GM19023 (cell line): ENCODE results near the gene MT1H.

Source experiments
- ATAC-seq: cut with Tn5 transposase; IDR thresholded peaks from one replicate; pipeline ENCODE4 v1.9.1; 2021; ENCODE audit warnings: mild to moderate bottlenecking, moderate library complexity; ENCODE audit not compliant: unreplicated experiment

The MT1H gene

DNA sequence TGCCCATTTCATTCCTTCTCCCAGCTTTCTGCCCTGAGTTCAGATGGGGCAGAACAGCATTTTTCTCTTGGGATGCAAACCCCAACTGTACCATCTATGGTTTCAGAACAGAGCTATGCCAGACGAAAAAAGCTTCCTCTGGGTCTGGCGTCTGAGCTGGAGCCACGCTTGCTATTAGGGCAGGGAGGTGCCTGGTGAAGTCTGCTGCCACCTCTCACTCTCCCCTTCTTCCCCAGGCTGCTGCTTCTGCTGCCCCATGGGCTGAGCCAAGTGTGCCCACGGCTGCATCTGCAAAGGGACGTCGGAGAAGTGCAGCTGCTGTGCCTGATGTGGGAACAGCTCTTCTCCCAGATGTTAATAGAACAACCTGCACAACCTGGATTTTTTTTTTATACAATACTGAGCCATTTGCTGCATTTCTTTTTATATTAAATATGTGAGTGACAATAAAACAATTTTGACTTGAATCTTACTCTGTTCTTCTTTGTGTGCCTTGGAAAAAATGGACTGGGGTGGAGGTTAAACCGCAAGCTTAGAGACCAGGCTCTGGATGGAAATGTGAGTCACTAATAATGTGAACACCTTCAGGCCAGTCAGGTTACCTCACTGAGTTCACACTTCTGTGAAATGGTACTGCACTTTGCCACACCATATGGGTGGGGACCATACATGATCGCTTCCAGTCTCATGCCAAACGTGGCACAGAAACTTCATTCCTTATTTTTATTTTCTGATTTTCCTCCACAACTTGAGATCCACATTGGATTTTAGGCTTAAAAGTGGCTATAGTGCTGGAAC, 32.8 kb upstream of the MT1H start:
- no peak for ATAC-seq

- ATAC-seq = no peak
Observed at GRCh38 chr16:56637814-56638750, 31.5 kb upstream of the MT1H start, which contains the start of gene MT1A. Gene MT1A, plus strand, starts transcription at chr16:56638666. Its CDS starts 73 bp downstream, at chr16:56638739.

- ATAC-seq = no peak
Observed at GRCh38 chr16:56639045-56639444, 30.6 kb upstream of the MT1H start.

GRCh38 chr16:56640076-56640475, 29.5 kb upstream of the MT1H start:
- ATAC-seq = no peak

DNA sequence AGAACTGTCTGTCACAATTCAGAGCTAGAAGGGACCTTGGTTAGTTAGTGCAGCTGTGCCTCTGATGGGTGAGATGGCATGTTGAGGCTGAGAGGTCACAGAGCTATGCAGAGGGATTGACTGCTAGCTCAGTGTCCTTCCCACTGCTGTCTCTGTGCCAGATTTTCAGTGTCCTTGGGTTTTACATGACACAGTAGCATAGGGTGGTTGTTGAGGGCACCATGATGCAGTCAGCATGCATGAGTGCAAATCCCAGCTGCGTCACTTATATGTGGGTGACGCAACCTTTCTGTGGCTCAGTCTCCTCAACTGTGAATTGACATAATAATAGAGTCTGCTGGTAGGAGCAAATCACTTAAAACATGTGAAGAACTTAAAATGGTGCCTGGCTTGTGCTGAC, 28.4 kb upstream of the MT1H start:
- no peak for ATAC-seq

- ATAC-seq = peak; percentile 64
Observed at GRCh38 chr16:56643080-56643778, 26.4 kb upstream of the MT1H start.

DNA sequence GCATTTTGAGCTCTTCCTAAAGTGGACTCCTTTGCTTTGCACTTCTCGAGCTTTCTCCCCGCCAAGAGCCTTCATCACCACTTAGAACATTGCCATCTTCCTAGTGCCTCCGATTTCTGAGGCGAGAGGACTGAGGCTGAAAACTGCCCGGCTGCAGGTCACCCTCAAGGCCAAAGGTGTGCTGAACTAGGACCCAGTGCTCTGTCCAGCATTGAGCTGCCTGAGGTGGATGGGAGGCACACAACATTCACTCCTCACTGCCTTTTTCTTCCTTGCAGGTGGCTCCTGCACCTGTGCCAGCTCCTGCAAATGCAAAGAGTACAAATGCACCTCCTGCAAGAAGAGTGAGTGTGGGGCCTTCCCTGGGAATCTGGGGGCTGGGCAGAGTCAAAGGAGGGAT, 25.8 kb upstream of the MT1H start:
- ATAC-seq = no peak

- no peak for ATAC-seq
Observed at GRCh38 chr16:56645311-56645710, 24.3 kb upstream of the MT1H start.

DNA sequence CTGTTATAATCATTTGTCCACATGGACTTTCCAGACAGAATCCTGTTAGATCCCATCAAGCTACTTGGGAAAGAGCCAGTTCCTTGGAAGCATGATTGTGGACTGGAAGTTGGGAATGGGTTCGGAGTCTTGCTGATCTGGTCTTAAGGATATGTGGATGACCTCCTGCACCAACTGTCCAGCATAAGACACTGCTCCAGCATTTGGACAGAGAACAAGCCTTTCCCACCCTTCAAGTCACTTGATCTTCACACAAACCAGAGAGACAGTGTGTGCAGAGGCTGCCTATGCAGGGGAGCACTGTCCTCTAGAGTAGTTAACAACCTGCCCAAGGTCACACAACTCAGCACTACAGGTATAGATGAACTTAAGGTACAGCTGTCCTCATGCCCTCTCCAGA, 23.8 kb upstream of the MT1H start:
- no peak for ATAC-seq

DNA sequence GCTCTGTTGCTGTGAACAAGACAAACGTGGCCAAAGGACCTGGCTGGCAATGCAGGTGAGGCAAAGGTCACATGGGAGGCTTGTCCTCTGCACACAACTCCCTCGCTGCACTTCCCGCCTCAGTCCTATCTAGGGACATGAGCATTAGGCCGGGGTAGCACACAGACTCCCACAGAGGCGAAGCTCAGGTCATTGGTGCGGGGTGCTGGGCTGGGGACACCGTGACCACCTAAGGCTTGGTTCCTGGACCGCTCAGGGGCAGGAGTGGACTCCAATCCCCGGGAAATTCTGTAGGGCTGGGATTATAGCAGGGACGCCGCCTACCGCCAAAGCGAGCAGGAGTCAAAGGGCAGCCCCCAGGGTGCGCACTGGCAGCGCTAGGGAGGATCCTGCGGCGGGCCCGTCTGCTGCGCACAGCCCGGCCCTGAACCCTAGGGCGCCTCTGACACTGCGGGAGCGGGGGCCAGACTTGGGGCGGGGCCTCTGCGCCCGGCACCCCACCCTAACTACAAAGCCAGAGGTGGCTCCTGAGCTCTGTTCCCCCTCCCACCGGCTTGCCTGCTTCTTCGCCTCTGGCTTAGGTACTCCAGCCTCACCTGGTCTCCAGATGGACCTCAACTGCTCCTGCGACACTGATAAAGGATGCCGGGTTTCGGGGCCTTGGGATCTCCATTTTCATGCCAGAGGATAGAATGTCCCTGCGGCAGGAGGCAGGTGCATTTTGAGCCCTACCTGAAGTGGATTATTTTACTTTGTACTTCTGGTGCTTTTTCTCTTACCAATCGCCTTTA, 21.8 kb upstream of the MT1H start:
- ATAC-seq = no peak

GRCh38 chr16:56649271-56649670, 20.3 kb upstream of the MT1H start:
- no peak for ATAC-seq

DNA sequence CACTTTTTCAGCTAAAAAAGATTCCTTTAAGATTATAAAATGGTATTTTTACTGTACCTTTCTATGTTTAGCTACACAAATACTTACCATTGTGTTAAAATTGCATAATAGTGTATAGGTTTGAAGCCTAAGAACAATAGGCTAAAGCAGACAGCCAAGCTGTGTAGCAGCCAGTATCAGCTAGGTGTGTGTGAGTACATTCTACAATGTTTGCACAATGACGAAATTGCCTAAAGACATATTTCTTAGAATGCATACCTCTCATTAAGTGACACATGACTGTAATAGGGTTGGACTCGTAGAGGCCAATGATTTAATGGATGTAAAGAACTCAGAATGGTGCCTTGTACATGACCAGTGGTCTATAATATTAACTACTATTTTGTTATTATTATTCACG, 19.8 kb upstream of the MT1H start:
- ATAC-seq = no peak

DNA sequence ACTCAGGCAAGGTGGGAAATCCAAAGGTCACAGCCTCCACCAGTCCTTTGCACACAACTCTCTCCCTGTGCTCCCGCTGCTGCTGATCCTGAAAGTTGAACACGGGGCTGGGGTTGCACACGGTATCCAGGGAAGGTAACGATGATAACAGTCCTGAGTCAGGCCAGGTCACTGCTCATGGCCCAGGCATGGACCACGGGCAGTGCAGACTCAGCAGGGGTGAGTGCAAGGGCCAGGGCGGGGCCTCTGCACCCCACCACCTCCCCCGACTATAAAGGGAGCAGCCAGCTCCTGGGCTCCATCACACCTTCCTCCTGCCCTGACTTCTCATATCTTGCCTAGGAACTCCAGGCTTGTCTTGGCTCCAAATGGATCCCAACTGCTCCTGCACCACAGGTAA, 18.0 kb upstream of the MT1H start, which contains the start of gene MT1B:
Gene MT1B (plus strand): TSS at position 301 of the 400 bp plus-strand sequence. CDS start 68 bp downstream, at position 369.
- no peak for ATAC-seq

DNA sequence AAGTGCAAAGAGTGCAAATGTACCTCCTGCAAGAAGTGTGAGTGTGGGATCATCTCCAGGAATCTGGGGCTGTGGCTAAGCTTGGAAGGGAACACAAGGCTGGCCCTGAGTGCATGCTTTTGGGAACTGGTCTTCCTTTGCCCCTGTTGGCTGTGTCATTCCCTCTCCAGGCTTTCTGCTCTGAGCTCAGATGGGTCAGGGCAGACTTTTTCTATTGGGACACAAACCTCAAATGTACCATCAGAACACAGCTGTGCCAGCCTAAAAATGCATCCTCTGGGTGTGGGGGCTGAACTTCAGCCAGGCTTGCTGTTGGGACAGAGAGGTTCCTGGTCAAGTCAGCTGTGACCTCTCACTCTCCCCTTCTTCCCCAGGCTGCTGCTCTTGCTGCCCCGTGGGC, 17.0 kb upstream of the MT1H start:
- no peak for ATAC-seq

DNA sequence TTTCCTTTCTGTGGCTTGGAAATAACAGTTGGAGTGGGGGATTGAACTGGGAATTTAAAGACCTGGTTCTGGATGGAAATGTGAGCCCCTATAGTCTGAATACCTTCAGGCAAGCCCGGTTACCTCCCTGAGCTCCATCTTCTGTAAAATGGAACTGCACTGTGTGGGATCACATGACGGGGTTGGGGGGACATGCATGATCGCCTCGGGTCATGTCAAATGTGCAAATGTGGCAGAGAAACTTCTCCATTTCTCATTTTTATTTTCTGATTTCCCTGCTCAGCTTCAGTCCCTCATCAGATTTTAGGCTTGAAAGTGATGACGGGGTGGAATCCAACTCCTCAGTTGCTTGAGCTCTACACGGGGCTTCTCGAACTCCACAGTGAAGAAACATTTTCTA, 16.4 kb upstream of the MT1H start:
- ATAC-seq = no peak

GRCh38 chr16:56657555-56658326, 11.9 kb upstream of the MT1H start, which contains the start of gene MT1F:
Gene MT1F, plus strand, starts transcription at chr16:56657959. Its CDS starts 100 bp downstream, at chr16:56658059.
- ATAC-seq = no peak

GRCh38 chr16:56658327-56658875, 11.2 kb upstream of the MT1H start:
- ATAC-seq = no peak

- ATAC-seq = no peak
Observed at GRCh38 chr16:56662357-56663354, 7.0 kb upstream of the MT1H start.
